GM12892 (cell line): ENCODE data around the gene TBC1D22A.

Experiments used
- DNase-seq: peaks from one replicate; pipeline ENCODE4 v3.0.0; 2011; ENCODE audit not compliant: insufficient read length
- FAIRE-seq: peaks from 2 replicates; lab custom pipeline; 2011; peaks lifted over from hg19 to GRCh38; lab: Jason Lieb, UNC
- POLR2A ChIP-seq: IDR thresholded peaks from 2 replicates; pipeline ENCODE4 v1.6.1; 2011; ENCODE audit warnings: low read depth, low read length, control low read depth
- POLR2AphosphoS5 ChIP-seq: IDR thresholded peaks from 2 replicates; pipeline ENCODE4 v1.6.1; 2011; ENCODE audit warnings: low read depth, low read length, control low read depth
- TAF1 ChIP-seq: IDR thresholded peaks from 2 replicates; pipeline ENCODE4 v1.6.1; 2011; ENCODE audit warnings: low read depth, mild to moderate bottlenecking, control low read depth, low read length, borderline replicate concordance

The TBC1D22A gene

DNA sequence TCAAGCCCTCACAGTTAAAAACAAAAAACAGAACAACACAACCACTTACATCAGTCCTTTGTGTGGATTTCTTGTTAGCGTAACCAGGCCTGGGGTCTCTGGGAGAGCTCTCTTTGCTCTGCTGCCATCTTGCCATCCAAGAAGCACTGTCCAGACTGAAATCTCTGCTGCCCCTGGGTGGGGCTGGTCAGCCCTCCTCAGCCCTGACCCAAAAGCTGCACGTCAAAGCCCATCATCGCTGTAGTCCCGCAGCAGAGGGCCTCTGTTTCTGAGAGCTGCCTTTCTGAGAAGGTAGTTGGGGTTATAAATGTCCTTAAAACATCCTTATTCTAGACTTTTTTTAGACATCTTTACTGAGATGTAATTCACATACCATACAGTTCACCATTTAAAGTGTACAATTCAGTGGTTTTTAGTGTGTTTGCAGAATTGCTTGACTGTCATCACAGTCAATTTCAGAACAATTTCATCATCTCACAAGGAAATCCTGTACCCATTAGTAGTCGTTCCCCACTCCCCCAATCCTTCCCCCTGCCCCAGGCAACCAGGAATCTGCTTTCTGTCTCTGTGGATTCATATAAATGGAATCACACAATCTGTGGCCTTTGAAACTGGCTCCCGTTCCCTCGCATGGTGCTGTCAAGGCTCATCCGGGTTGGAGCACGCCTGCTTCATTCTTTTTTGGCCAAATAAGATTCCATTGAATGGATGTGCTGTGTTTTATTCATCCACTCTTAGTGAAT is 94.9 kb downstream of the TBC1D22A start:
- no peak for FAIRE-seq
- no peak for TF ChIP-seq POLR2A
- no peak for TF ChIP-seq TAF1
- TF ChIP-seq POLR2AphosphoS5 = no peak
- DNase-seq = no peak

- no peak for FAIRE-seq
- DNase-seq = no peak
- TF ChIP-seq POLR2A = no peak
- no peak for TF ChIP-seq TAF1
- no peak for TF ChIP-seq POLR2AphosphoS5
Observed at GRCh38 chr22:46857885-46858143, 95.4 kb downstream of the TBC1D22A start.

GRCh38 chr22:46858181-46858771 is 95.8 kb downstream of the TBC1D22A start:
- DNase-seq (no peak), FAIRE-seq (no peak)
- TF ChIP-seq TAF1 = no peak
- TF ChIP-seq POLR2A = no peak
- TF ChIP-seq POLR2AphosphoS5 = no peak

GRCh38 chr22:46860562-46860961 is 98.1 kb downstream of the TBC1D22A start:
- DNase-seq (no peak), FAIRE-seq (no peak)
- TF ChIP-seq TAF1 = no peak
- no peak for TF ChIP-seq POLR2A
- TF ChIP-seq POLR2AphosphoS5 = no peak

DNA sequence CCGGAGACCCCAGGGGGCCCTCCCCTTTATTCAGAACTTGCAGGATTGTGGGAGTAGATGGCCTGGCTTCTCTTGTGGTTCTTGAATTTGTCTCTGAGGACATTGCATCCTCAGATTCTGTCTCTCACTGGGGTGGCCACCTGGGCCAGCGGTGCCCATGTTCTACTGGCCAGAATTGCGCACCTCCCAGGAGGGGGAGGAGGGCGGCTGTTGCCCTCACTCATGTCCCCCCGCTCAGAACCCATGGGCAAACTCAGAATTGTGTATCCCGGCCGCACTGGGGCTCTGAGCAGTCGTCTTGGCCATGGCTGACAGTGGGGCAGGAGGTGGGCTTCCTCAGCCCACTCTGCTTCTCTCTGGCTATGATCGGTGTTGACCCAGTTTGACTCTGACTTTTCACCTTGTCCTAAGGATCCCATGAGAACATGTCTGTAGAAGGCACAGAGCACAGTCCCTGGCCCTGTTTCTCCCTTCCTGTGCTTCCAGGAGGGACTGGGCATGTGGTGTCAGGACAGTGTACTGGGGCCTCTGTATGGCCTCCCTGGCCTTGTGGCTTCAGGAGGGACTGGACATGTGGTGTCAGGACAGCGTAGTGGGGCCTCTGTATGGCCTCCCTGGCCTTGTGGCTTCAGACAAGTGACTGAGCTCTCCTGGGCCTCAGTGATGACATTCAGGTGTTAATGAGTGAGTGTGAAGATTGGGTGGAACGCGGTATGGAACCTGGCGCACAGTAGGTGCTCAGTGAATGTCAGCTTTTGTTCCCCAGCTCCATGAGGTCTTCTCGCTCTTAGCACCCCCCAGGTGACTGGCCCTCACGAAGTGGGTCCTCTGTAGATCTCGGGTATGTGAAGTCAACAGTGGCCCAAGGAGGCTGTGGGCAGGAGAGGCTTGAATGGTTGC is 99.3 kb downstream of the TBC1D22A start:
- no peak for FAIRE-seq
- TF ChIP-seq TAF1 (no peak), POLR2A (no peak), POLR2AphosphoS5 (no peak)
- DNase-seq = no peak

DNA sequence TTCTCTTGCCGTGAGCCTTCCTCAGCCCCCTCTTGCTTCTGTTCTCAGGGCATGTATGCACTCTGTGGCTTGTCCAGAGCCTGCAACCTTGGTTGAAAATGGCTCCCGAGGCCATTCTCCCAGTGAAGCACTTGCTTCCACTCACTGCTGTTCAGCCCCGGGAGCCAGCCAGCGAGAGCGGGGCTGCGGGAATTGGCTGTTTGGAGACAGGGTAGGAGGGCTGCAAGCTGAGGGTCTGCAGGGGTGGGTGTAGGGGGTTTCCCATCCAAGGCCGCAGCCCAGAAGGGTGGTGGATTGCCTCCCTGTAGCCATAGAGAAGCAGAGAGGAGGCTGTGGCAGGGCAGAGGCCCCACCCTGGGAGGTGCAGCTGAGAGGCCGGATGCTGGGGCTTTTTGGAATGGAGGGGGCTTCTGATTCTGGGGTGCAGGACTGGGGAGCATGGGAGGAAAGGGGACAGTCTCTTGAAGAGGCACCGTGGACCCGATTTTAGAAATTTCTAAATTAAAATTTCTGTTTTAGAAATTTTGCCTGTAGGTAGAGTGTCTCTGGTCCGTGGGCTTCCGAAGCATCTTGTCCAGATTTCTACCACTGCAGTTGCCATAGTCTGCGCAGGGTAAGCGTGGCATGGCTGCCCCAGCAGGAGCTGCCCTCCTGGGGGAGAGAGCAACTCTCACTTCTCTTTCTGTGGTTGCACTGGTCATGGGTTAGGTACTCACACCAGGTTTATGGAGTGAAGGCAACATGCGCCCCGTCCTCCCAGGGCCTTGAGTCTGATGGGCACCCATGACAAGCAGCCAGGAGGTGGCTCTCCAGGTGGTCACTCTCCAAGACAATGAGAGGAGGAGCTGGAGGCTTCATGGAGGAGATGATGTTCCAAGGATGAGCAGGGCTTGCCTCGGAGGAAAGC is 100.2 kb downstream of the TBC1D22A start:
- TF ChIP-seq TAF1 (no peak), POLR2AphosphoS5 (no peak), POLR2A (no peak)
- no peak for DNase-seq
- no peak for FAIRE-seq

DNA sequence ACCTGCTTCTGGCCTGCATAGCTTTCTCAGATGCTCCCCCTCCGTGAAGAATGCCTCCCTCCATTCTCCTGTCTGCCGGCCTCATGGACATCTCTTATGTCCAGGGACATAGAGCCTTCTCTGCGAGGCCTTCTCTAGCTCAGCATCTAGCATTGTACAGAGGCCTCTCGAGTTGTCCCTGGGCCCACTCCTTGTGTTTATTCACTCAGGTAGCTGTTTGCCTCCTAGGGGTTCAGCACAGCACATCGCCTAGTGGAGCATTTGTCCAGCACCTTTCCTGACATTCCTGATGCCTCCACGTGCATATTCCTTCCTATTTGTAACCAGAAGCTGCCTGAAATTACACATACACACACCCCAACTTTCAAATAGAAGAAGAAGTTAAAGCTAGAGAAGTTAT is 101.3 kb downstream of the TBC1D22A start:
- TF ChIP-seq POLR2AphosphoS5 = no peak
- TF ChIP-seq TAF1 = no peak
- no peak for TF ChIP-seq POLR2A
- FAIRE-seq = no peak

GRCh38 chr22:46864314-46865051 is 102.0 kb downstream of the TBC1D22A start:
- TF ChIP-seq POLR2A = no peak
- FAIRE-seq = no peak
- DNase-seq = no peak

More for the DNA sequence above, 101.3 kb downstream of the TBC1D22A start:
- no peak for DNase-seq

- DNase-seq (no peak), FAIRE-seq (no peak)
- TF ChIP-seq POLR2A (no peak), POLR2AphosphoS5 (no peak), TAF1 (no peak)
Observed at GRCh38 chr22:46865052-46865434, 102.6 kb downstream of the TBC1D22A start.

DNA sequence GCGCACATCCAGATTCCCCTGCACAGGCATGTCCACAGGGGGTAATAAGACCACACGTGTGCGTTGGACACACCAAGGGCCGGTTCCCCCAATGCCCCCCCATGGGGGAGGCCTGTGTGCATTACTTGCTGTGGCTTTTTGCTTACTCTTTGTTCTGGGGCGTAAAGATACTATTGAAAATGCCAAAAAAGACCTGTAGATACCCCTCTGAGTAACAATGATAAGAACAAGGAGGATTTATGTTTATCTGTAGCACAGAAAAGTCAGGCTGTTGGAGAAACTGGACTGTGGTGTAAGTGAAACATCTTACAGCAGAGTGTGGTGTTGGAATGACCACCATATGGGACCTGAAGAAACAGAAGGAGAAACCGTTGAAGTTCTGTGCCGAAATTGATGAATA is 103.2 kb downstream of the TBC1D22A start:
- no peak for DNase-seq
- TF ChIP-seq POLR2AphosphoS5 (no peak), POLR2A (no peak)
- no peak for FAIRE-seq

- DNase-seq = no peak
- no peak for FAIRE-seq
- TF ChIP-seq TAF1 = no peak
- no peak for TF ChIP-seq POLR2AphosphoS5
Observed at GRCh38 chr22:46866591-46866990, 104.1 kb downstream of the TBC1D22A start.
